Measurements from ENCODE around the gene GALNT2. TPM values are rescaled to one million over a fixed set of nuclear protein-coding genes. Genes with fewer than 3 reads are reported as not detected.

The GALNT2 gene
- polyA plus RNA-seq, 2 of the 4 experiments (the other 2 are of a cell fraction): 66.9 to 114 TPM

GRCh38 chr1:230052018-230052417 is 15.0 kb upstream of the GALNT2 start:
- no peak overlapping the region for H3K4me2 ChIP-seq
- no peaks in the 10 kb centered on the region for H3K9me3 ChIP-seq
- ChIA-PET CTCF (no interaction called here), POLR2A (no interaction called here)
- ATAC-seq (no peak), FAIRE-seq (no peak), DNase-seq (ENCODE audit: low read depth in 1 of 2, low spot score in 1 of 2) (no peak)
- H3K27ac ChIP-seq: no peak overlapping the region
- no peaks in the 10 kb centered on the region for H3K4me1 ChIP-seq
- WGBS (ENCODE audit: missing lambda C conversion rate): 80% methylated on average over 2 of the region's 2 CpGs
- TF ChIP-seq MAZ (IDR thresholded peaks at IDR 0.05; ENCODE audit: borderline replicate concordance, low read depth, low read length) (no peak), POLR2A (IDR thresholded peaks at IDR 0.05; ENCODE audit: low read length) (no peak), RARB (CRISPR knock-in tag; IDR thresholded peaks at IDR 0.05) (no peak), HOXB5 (CRISPR knock-in tag; IDR thresholded peaks at IDR 0.05) (no peak), POLR2AphosphoS2 (conservative IDR thresholded peaks at IDR 0.05; ENCODE audit: low read length) (no peak), CBX8 (IDR thresholded peaks at IDR 0.05) (no peak), RCOR1 (IDR thresholded peaks at IDR 0.05; ENCODE audit: low read depth, low read length) (no peak), KDM5A (IDR thresholded peaks at IDR 0.05) (no peak), FOSL2 (IDR thresholded peaks at IDR 0.05) (no peak), FOSL2 (CRISPR knock-in tag; IDR thresholded peaks at IDR 0.05) (no peak), TFCP2L1 (CRISPR knock-in tag; IDR thresholded peaks at IDR 0.05) (no peak), USF2 (IDR thresholded peaks at IDR 0.05) (no peak), FOXS1 (CRISPR knock-in tag; IDR thresholded peaks at IDR 0.05) (no peak), ELK1 (IDR thresholded peaks at IDR 0.05; ENCODE audit: low read depth, low read length) (no peak)
- no peak overlapping the region for H3K4me3 ChIP-seq

- 63% methylated on average over 5 of the region's 5 CpGs for WGBS (ENCODE audit: missing lambda C conversion rate)
Measured at GRCh38 chr1:230052665-230053064, 14.4 kb upstream of the GALNT2 start.

More at GRCh38 chr1:230052665-230053064, 14.4 kb upstream of the GALNT2 start:
- no peaks in the 10 kb centered on the region for H3K9me3 ChIP-seq
- ChIA-PET POLR2A (no interaction called here), CTCF (no interaction called here)
- H3K27ac ChIP-seq: no peak overlapping the region
- H3K4me2 ChIP-seq: no peak overlapping the region
- no peak for TF ChIP-seq KDM1A (IDR thresholded peaks at IDR 0.05; ENCODE audit: low read depth)
- TF ChIP-seq ZSCAN20 (CRISPR knock-in tag; IDR thresholded peaks at IDR 0.05): no peak
- TF ChIP-seq HOXA7 (CRISPR knock-in tag; IDR thresholded peaks at IDR 0.05): no peak
- TF ChIP-seq KDM5A (IDR thresholded peaks at IDR 0.05): no peak
- no peak for TF ChIP-seq RNF2 (IDR thresholded peaks at IDR 0.05; ENCODE audit: borderline replicate concordance, low read depth)
- TF ChIP-seq CHD4 (IDR thresholded peaks at IDR 0.05; ENCODE audit: borderline replicate concordance): no peak
- TF ChIP-seq JUN (IDR thresholded peaks at IDR 0.05): no peak
- TF ChIP-seq HOXB13 (CRISPR knock-in tag; IDR thresholded peaks at IDR 0.05; ENCODE audit: low read depth): no peak
- TF ChIP-seq HES2 (IDR thresholded peaks at IDR 0.05): no peak
- no peak for TF ChIP-seq HEYL (CRISPR knock-in tag; IDR thresholded peaks at IDR 0.05)
- no peak for TF ChIP-seq E2F6 (IDR thresholded peaks at IDR 0.05; ENCODE audit: borderline replicate concordance, low read depth)
- TF ChIP-seq BHLHE40 (IDR thresholded peaks at IDR 0.05; ENCODE audit: low read depth, low read length): no peak
- TF ChIP-seq USF2 (IDR thresholded peaks at IDR 0.05): no peak
- no peak for TF ChIP-seq TP53 (CRISPR knock-in tag; IDR thresholded peaks at IDR 0.05)
- ATAC-seq: no peak; a peak in 1 of 6 replicates
- no peak overlapping the region for H3K4me3 ChIP-seq
- no peaks in the 10 kb centered on the region for H3K4me1 ChIP-seq
- no peak for FAIRE-seq
- DNase-seq (ENCODE audit: low read depth in 1 of 2, low spot score in 1 of 2): no peak

Data from A549 (cell line).